ENCODE data around the gene SLC25A1.
"Not testable (repeated sequence)": the region's sequence is repeated elsewhere in the genome, so short reads cannot be mapped to it uniquely, and the experiment has no call there.

DNA sequence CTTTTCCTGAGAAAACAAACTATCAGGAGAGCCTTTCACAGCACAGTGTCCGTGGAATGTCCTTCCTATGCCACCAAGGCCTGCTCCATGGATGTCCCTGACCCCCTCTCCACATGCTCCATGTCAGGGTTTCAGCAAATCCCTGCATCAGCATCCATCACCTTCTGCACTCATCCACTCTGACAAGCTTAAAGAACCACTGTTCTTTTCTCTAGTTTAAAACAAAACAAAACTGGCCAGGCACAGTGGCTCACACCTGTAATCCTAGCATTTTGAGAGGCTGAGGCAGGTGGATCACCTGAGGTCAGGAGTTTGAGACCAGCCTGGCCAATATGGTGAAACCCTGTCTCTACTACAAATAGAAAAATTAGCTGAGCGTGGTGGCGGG is 24.3 kb upstream of the SLC25A1 start:
- not testable (repeated sequence) for TF ChIP-seq EZH2 (IDR thresholded peaks at IDR 0.05; ENCODE audit: borderline replicate concordance, insufficient read depth, low read length, poor library complexity, severe bottlenecking); REST (IDR thresholded peaks at IDR 0.05; ENCODE audit: borderline replicate concordance); CTCF (IDR thresholded peaks at IDR 0.05; ENCODE audit: poor library complexity, severe bottlenecking)

Measured in neural cell (in vitro differentiated cells).